Skeletal muscle satellite cell (primary cell): ENCODE data around the gene ASCC2.

ENCODE experiments used
- H3K27me3 ChIP-seq: 2 replicates; pipeline ENCODE4 v1.7.0; 2013; ENCODE audit warnings: low read length; ENCODE audit not compliant: control insufficient read depth, insufficient read depth
- H3K36me3 ChIP-seq: 2 replicates; pipeline ENCODE4 v1.7.0; 2013; ENCODE audit warnings: mild to moderate bottlenecking, control low read depth, low read length; ENCODE audit not compliant: insufficient read depth
- H3K4me1 ChIP-seq: 2 replicates; pipeline ENCODE4 v1.7.0; 2013; ENCODE audit warnings: low read length; ENCODE audit not compliant: control insufficient read depth, insufficient read depth
- H3K4me2 ChIP-seq: 2 replicates; pipeline ENCODE4 v1.7.0; 2013; ENCODE audit warnings: mild to moderate bottlenecking, low read length
- H3K4me3 ChIP-seq: 2 replicates; pipeline ENCODE4 v1.7.0; 2013; ENCODE audit warnings: low read length
- H3K9ac ChIP-seq: 2 replicates; pipeline ENCODE4 v1.7.0; 2013; ENCODE audit warnings: mild to moderate bottlenecking, low read depth, low read length, moderate library complexity
- H3K9me3 ChIP-seq: replicated peaks from 2 replicates; pipeline ENCODE4 v1.7.0; 2013; ENCODE audit warnings: mild to moderate bottlenecking, control low read depth, low read length

The ASCC2 gene

DNA sequence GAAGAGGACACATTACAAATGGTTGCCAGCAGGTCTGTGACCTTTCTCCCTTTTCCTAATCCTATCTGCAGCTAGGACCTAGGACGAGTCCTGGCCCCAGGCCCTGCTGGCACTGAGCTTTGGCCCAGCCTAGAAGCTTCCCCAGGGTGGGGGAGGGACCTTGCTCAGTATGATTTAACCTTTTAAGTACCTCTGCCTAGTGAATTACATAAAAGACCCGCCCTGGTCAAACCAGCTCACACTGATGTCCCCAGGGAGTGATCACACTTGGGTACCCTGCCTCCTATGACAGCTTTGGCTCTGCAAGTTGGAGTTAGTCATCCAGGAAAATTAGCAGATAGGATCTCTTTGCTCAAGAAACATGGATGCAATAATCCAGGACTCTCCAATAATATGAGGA, 21.9 kb downstream of the ASCC2 start:
- no peak overlapping the region for H3K4me2 ChIP-seq
- H3K36me3 ChIP-seq = peaks cover 41% of the 10 kb centered on the region
- no peak overlapping the region for H3K9ac ChIP-seq
- H3K27me3 ChIP-seq = no peaks in the 10 kb centered on the region
- H3K4me1 ChIP-seq = peaks cover 1% of the 10 kb centered on the region
- H3K4me3 ChIP-seq = no peak overlapping the region
- no peaks in the 10 kb centered on the region for H3K9me3 ChIP-seq

DNA sequence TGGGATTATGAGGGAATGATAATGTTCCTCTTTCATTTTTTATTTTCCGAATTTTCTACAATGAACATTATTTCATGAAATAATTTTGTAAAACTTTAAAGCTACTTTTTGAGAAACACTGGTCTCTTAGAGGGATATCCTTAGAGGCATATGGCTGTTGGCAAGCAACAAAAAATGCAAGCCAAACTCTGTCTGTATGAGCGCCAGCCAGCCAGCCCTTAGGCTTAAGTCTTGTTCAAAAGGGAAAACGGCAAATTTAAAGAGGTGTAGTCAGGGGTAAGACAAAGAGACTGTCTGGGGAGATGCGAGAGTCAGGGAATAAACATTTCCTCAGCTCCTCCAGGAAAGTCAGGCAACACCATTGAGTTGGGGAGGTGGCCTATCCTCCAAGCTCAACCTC, 22.5 kb downstream of the ASCC2 start:
- Histone ChIP-seq H3K27me3 (no peaks in the 10 kb centered on the region), H3K4me1 (no peaks in the 10 kb centered on the region), H3K4me2 (no peak overlapping the region), H3K36me3 (peaks cover 41% of the 10 kb centered on the region), H3K9me3 (no peaks in the 10 kb centered on the region), H3K9ac (no peak overlapping the region), H3K4me3 (no peak overlapping the region)

DNA sequence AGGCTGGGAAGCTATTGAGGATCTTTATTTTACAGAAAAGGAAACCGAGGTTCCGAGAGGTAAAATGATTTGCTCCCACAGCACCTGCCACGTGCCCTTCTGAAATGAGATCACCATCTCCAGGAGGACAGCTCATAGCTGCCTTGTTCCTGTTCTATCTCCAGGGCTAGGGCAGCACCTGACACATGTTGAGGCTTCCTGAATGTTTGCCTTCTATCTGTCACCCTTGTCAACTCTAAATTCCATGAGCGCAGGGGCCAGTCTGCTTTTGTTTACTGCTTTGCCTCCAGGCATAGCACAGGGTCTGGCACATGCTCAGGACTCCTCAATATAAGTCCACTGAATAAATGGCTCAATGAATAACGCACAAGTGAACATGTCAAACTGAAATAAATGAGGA, 24.1 kb downstream of the ASCC2 start:
- H3K4me1 ChIP-seq = no peaks in the 10 kb centered on the region
- H3K9me3 ChIP-seq = no peaks in the 10 kb centered on the region
- H3K27me3 ChIP-seq = no peaks in the 10 kb centered on the region
- H3K36me3 ChIP-seq = peaks cover 41% of the 10 kb centered on the region
- no peak overlapping the region for H3K4me3 ChIP-seq
- no peak overlapping the region for H3K4me2 ChIP-seq
- H3K9ac ChIP-seq = no peak overlapping the region

DNA sequence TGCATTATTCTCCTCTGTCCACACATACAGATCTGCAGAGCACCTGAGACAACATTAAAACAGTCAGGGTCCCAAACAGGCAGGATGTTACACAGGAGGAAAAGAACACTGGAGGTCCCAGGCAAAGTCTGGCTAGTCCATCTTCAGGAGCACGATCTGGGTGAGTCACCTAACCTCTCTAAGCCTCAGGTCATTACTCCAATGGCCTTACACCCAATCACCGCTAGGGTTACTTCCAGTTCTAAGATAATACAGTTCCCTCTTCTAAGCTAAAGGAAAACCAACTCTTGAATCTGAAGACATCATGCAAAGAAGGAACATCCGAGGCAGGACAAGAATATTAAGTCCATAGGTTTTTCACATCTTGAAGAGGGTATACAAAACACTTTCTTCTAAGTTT, 24.5 kb downstream of the ASCC2 start:
- H3K9ac ChIP-seq = no peak overlapping the region
- no peaks in the 10 kb centered on the region for H3K27me3 ChIP-seq
- no peaks in the 10 kb centered on the region for H3K9me3 ChIP-seq
- H3K36me3 ChIP-seq = peaks cover 37% of the 10 kb centered on the region
- H3K4me2 ChIP-seq = no peak overlapping the region
- no peaks in the 10 kb centered on the region for H3K4me1 ChIP-seq
- H3K4me3 ChIP-seq = no peak overlapping the region

DNA sequence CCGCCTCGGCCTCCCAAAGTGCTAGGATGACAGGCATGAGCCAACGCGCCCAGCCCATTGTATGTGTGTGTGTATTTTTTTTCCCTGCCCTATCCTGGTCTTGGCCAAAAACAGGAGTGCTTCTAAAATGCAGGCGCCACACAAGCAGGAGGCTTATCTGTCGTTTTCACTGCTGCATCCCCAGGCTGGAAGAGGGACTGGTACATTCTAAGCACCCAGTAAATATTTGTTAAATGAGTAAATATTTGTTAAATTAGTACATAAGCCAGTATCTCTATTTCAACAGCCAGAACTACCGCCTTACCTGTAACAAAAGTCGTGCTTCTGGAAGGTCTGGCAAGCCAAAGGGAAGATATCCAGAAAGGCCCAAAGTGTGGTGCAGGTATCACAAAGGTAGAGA, 24.9 kb downstream of the ASCC2 start:
- no peaks in the 10 kb centered on the region for H3K9me3 ChIP-seq
- no peak overlapping the region for H3K4me2 ChIP-seq
- no peak overlapping the region for H3K9ac ChIP-seq
- no peak overlapping the region for H3K4me3 ChIP-seq
- H3K27me3 ChIP-seq = no peaks in the 10 kb centered on the region
- no peaks in the 10 kb centered on the region for H3K4me1 ChIP-seq
- peaks cover 38% of the 10 kb centered on the region for H3K36me3 ChIP-seq

DNA sequence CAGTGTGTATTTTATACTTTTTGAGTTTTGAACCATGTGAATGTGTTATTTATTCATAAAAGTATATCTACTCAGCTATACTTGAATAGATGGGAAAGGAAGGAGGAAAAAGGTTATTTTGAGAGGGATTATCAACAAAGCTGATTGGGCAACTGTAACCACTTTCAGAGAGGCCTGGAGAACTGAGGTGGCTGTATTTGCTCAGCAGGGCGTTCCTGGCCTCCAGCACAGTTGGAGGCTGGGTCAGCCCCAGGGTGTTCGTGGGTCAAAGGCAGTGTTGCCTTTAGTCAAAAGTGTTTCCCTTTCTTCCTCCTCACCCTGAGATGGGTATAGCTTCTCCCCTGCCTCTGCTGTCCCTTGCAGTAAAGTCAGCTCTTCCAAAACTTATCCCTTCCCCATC, 26.7 kb downstream of the ASCC2 start:
- Histone ChIP-seq H3K36me3 (peaks cover 48% of the 10 kb centered on the region), H3K9ac (no peak overlapping the region), H3K27me3 (no peaks in the 10 kb centered on the region), H3K4me1 (no peaks in the 10 kb centered on the region), H3K4me3 (no peak overlapping the region), H3K9me3 (no peaks in the 10 kb centered on the region), H3K4me2 (no peak overlapping the region)

DNA sequence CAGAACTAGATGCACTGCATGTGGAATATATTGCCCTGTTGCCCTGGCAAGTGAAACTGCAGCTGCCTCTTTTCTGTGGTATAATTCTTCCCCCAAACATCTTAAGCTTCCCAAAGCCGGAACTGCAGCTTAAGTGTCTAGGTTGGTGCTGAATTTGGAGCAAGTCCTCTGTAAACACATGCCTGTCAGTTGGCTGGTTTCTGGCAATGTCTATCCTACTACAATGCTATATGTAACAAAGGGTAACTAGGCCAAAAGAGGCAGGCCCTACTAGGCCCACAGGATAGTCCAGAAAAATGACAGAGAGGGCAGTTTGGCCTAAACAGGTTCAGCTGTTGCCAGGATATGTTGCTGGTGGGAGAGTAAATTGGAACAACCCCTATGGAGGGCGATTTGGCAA, 27.9 kb downstream of the ASCC2 start:
- no peaks in the 10 kb centered on the region for H3K4me1 ChIP-seq
- no peaks in the 10 kb centered on the region for H3K9me3 ChIP-seq
- peaks cover 59% of the 10 kb centered on the region for H3K36me3 ChIP-seq
- H3K27me3 ChIP-seq = no peaks in the 10 kb centered on the region
- H3K9ac ChIP-seq = no peak overlapping the region
- H3K4me3 ChIP-seq = no peak overlapping the region
- H3K4me2 ChIP-seq = no peak overlapping the region

DNA sequence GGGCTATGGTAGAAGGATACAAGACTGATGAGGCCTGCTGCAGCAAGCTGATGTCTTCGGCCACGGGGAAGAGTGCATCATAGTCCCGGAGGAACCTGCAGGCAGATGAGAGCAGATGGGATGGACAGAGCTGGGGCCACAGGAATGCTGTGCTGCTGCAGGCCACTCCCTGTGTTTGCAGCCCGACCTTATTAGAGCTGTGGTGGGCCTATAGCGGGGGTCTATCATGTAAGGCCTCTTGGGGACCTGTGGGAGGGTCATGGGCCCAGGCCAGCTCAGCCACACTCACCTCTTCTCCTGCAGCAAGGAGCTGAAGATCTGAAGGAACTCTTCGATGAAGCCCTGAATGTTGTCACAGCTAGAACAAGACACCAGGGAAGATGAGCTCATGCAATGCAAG, 31.9 kb downstream of the ASCC2 start:
- Histone ChIP-seq H3K9me3 (no peaks in the 10 kb centered on the region), H3K36me3 (peaks cover 54% of the 10 kb centered on the region), H3K9ac (no peak overlapping the region), H3K27me3 (no peaks in the 10 kb centered on the region), H3K4me1 (no peaks in the 10 kb centered on the region), H3K4me3 (no peak overlapping the region), H3K4me2 (no peak overlapping the region)

DNA sequence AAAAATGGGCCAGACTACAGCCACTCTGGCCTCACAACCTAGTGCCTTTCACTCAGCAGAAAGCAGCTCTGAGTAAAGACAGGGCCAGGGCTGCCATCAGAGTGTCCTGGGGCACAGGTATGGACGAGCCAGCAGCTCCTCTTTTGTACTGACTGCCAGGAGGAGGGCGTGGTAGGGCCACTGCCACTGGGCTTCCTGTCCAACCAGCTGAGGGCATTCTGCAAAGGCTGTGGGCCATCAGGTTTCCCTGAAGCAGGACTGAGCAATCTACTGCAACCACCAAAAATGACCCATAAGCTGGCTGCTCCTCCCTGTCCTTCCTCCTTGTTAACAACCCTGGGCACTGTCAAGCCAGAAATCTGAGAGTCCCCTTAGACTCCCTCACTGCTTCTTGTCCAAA, 33.1 kb downstream of the ASCC2 start:
- no peaks in the 10 kb centered on the region for H3K27me3 ChIP-seq
- H3K4me1 ChIP-seq = peaks cover 3% of the 10 kb centered on the region
- H3K9me3 ChIP-seq = no peaks in the 10 kb centered on the region
- H3K36me3 ChIP-seq = peaks cover 66% of the 10 kb centered on the region
- H3K9ac ChIP-seq = no peak overlapping the region
- no peak overlapping the region for H3K4me3 ChIP-seq
- H3K4me2 ChIP-seq = no peak overlapping the region

DNA sequence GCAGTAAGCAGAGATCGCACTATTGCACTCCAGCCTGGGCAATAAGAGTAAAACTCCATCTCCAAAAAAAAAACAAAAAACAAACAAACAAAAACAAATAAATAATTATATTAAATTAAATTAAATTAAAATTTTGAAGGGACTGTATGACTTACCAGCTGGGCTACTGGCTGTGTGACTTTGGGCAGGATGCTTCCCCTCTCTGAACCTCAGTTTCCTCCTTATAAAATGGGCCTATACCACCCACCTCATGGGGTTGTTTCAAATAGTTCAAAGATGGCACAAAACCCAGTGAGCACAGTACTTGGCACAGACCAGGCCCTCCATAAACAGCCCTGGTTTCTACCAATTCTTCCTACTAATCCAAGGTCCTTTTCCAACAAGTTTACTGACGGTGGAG, 34.9 kb downstream of the ASCC2 start:
- Histone ChIP-seq H3K4me3 (no peak overlapping the region), H3K9me3 (no peaks in the 10 kb centered on the region), H3K4me2 (no peak overlapping the region), H3K9ac (no peak overlapping the region), H3K4me1 (peaks cover 20% of the 10 kb centered on the region), H3K36me3 (peaks cover 72% of the 10 kb centered on the region), H3K27me3 (no peaks in the 10 kb centered on the region)

DNA sequence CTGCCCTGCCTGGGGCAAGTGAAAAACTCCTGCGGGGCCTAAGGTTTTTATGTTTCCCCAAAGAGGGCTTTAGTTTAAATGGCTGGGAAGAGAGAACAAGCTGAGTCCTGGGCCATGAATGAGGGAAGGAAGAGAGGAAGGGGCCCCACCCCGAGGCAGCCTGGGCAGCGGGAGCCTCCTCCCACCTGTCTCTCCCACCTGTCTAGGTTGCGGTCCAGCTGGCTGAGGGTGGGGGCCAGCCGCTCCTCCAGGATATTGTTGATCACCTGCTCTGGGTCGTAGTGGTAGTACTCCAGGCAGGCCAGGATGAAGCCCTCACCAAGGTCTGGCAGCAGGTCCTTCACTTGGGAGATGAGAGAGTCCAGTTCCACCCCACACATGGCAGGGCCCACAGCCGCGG, 36.3 kb downstream of the ASCC2 start:
- H3K9ac ChIP-seq = no peak overlapping the region
- peaks cover 24% of the 10 kb centered on the region for H3K4me1 ChIP-seq
- H3K4me2 ChIP-seq = no peak overlapping the region
- H3K9me3 ChIP-seq = no peaks in the 10 kb centered on the region
- H3K4me3 ChIP-seq = no peak overlapping the region
- peaks cover 68% of the 10 kb centered on the region for H3K36me3 ChIP-seq
- H3K27me3 ChIP-seq = no peaks in the 10 kb centered on the region

DNA sequence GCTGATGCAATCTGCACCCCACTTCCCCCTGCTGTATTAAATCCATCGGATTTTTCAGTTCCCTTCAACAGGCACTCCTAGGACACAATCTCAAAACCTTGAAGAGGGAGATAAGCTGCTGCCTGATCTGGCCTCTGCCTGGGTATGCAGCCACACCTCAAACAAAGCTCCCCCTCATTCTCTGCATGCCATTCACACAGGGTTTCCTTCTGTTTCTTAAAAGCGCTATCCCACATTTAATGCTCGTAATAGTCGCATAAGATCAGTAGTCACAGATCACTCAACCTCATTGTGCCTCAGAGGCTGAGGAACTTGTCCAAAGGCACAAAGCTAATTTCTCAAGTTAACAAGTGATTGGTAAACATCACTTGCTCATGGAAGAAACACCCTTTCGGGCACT, 36.9 kb downstream of the ASCC2 start:
- no peaks in the 10 kb centered on the region for H3K9me3 ChIP-seq
- peaks cover 68% of the 10 kb centered on the region for H3K36me3 ChIP-seq
- H3K4me3 ChIP-seq = no peak overlapping the region
- no peaks in the 10 kb centered on the region for H3K27me3 ChIP-seq
- no peak overlapping the region for H3K9ac ChIP-seq
- peaks cover 24% of the 10 kb centered on the region for H3K4me1 ChIP-seq
- H3K4me2 ChIP-seq = no peak overlapping the region
